Renal cortical epithelial cell (primary cell): ENCODE measurements around the gene PCNX1. TPM values are rescaled to one million over a fixed set of nuclear protein-coding genes. Genes with fewer than 3 reads are reported as not detected.
A peak's percentile ranks its signal among the peaks of the same experiment; 100 is the strongest.

Experiments used
- DNase-seq: peaks from one replicate; pipeline ENCODE4 v3.0.0-alpha.2; 2011; ENCODE audit warnings: low read depth
- total RNA-seq: library from RNA; depleted of rRNA; stranded (reverse); fragments of >200 nt; gene quantifications from 2 replicates; pipeline ENCODE4 v1.2.3, GENCODE V29; 2014

PCNX1 gene
- total RNA-seq, 1 donor from 2014 or later = 69.0 TPM

- no peak for DNase-seq
Measured at GRCh38 chr14:70888681-70889175, 18.5 kb upstream of the PCNX1 start.

- DNase-seq = no peak
Measured at GRCh38 chr14:70889555-70889954, 17.7 kb upstream of the PCNX1 start.

GRCh38 chr14:70890826-70891659 lies 16.2 kb upstream of the PCNX1 start:
- no peak for DNase-seq

- no peak for DNase-seq
Measured at GRCh38 chr14:70891737-70892136, 15.5 kb upstream of the PCNX1 start.

GRCh38 chr14:70893062-70893845 lies 14.0 kb upstream of the PCNX1 start:
- no peak for DNase-seq

- DNase-seq = no peak
Measured at GRCh38 chr14:70893858-70894291, 13.4 kb upstream of the PCNX1 start.

- no peak for DNase-seq
Measured at GRCh38 chr14:70894868-70895267, 12.4 kb upstream of the PCNX1 start.

- no peak for DNase-seq
Measured at GRCh38 chr14:70896317-70896716, 10.9 kb upstream of the PCNX1 start.

- DNase-seq = no peak
Measured at GRCh38 chr14:70896981-70897380, 10.3 kb upstream of the PCNX1 start.

GRCh38 chr14:70897464-70897863 lies 9.8 kb upstream of the PCNX1 start:
- DNase-seq = no peak

GRCh38 chr14:70898111-70898745 lies 9.0 kb upstream of the PCNX1 start:
- peak; percentile 54 for DNase-seq

- DNase-seq = no peak
Measured at GRCh38 chr14:70901269-70901668, 6.0 kb upstream of the PCNX1 start.

GRCh38 chr14:70902184-70902583 lies 5.1 kb upstream of the PCNX1 start:
- DNase-seq = no peak

- no peak for DNase-seq
Measured at GRCh38 chr14:70904373-70904772, 2.9 kb upstream of the PCNX1 start.

- DNase-seq = no peak
Measured at GRCh38 chr14:70905301-70905700, 2.0 kb upstream of the PCNX1 start.

GRCh38 chr14:70906793-70907175 lies 475 bp upstream of the PCNX1 start:
- DNase-seq = no peak

GRCh38 chr14:70907996-70908934 lies 1.0 kb downstream of the PCNX1 start:
- DNase-seq = peak; percentile 63

- DNase-seq = no peak
Measured at GRCh38 chr14:70908935-70909641, 1.8 kb downstream of the PCNX1 start.

- DNase-seq = peak; percentile 32
Measured at GRCh38 chr14:70909733-70910614, 2.7 kb downstream of the PCNX1 start.

- peak; percentile 57 for DNase-seq
Measured at GRCh38 chr14:70915415-70915814, 8.2 kb downstream of the PCNX1 start.
